NCI-H1417 (cell line): ENCODE results near the gene STRA8.

Experiments
- DNase-seq, 3 experiments: peaks; one replicate each; lab custom pipeline; 2025; lab: John Stamatoyannopoulos, UW

The STRA8 gene

DNA sequence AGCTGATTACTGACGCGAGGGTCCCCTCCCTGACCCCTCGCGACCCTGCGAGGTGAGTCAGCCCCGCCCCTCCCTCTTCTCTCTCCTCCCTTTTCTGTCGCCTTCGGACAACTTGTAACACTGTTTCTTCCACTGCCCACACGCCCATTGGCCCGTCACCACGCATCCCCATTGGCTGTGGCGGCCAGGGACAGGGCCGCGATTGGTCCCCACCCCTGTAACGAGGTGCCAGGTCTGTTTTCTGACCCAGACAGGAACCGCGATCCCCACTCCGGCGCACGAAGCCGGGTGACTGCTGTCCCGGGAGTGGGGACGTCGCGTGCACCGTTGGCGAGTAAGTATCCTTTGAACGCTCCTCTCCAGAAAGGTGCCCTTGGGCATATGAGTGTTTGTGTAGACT, at the start of gene STRA8:
STRA8 (plus strand) TSS at position 269 of the 400 bp plus-strand sequence. CDS start 6,687 bp downstream, outside the sequence.
- DNase-seq, result no peak

DNA sequence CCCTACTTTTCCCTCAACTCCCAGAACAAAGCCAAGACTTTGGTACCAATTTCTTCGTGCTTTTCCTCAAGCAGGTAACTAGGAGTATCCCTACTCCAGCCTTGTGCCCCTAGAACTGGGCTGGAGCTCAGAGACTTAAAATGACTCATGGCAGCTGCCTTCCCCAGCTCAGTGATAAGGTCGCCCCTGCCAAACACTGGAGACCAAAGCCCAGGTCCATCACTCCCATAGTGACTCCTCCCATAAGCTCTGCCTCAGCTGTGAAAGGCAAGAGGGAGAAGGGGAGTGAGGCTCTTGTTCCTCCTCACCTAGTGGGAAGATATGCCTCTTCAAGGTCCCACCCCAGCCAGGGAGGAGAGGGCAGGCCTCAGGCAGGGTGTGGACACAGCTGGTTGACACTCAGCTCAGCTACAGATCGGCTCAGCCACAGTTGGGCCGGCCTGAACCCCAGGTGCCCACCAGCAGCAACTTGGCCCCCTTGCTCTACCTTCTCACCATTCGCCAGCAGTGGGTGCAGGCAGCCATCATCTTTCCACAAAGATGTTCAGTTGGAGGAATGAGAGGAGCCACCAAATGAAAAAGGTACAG, 49.3 kb upstream of the STRA8 start:
- no peak for DNase-seq

- no peak for DNase-seq
Measured at GRCh38 chr7:135185471-135186260, 48.0 kb upstream of the STRA8 start.

DNA sequence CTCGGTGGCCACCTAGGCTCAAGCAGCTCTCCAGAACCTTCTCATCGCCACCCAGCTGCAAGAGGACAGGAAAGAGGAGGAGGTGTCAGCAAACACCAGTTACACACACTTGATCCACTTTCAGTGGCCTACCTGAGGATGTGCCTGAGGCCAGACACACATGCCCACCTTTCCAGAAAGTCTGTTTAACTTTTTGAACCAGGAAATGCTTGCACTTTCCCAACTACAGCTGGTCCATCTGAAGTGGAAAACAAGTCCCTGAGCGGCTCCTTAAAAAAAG, 47.4 kb upstream of the STRA8 start:
- no peak for DNase-seq

DNA sequence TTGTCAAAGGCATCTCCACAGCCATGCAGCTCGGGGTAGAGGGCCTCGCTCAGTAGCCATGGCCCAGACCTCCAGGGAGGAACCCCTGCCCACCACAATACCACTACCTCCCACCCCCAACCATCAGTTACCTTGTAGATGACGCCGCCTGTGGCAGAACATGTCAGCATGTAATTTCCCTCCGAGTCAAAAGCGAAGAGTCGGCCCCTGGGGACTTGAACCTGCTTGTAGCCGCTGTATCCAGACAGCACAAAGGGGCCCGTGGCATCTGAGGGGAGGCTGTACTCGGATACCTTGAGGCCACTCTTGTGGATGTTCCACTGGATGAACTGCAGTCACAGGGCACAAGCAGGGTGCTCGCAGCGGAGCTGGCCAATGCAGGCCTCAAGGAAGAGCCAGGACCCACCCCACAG, 46.8 kb upstream of the STRA8 start:
- no peak for DNase-seq

GRCh38 chr7:135188298-135188984, 45.2 kb upstream of the STRA8 start:
- no peak for DNase-seq

DNA sequence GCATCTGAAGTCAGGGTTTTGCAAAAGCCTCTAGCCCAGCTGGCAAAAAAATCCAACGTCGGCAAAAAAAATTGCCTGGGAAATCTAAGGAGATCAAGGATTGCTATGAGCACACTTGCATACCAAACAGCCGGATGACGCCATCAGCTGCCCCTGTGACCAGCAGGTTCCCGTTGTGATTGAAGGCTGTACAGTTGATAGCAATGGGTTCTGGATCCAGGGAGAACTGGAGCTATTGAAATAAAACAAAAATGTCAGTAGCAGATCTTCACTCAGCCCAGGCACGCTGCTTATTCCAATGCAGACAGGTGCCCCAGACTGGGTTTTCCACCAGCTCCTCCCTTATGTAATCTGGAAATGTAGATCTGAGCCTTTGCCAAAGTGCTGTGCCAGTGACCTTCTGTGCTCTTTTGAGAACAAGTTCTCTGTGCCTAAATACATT, 44.4 kb upstream of the STRA8 start:
- no peak for DNase-seq

DNA sequence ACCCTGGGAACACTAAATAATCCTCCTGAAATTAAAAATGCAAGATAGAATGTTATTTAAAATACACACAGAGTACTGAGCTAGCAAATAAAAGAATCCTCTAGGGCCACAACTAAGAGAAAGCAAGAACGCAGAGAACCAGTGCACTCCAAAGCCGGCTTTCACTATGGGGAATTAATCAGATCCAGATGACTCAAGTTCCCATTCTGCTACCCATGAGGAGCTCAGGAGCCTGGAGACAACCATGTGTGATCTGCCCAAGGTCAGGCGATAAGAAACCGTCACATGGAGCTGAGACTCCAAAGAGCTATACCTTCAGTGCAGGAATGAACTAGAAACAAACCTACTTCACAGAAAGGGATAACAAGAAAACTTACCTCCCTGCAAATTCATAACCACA, 43.7 kb upstream of the STRA8 start:
- no peak for DNase-seq

DNA sequence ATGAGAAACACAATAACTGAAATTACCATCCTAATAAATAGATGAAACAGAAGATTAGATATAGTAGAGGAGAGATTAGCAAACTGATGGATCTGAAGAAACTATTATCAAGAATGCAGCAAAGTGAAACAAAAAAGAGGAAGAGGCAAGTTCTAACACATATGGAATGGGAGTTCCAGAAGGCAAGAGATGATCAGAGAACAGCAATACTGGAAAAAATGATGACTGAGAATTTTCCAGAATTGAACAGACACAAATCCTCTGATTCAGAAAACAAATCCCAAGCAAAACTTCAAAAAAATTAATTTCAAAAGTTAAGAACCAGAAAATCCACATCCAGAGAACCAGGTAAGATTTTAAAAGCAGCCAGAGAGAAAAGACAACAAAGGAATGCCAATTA, 42.9 kb upstream of the STRA8 start:
- no peak for DNase-seq

DNA sequence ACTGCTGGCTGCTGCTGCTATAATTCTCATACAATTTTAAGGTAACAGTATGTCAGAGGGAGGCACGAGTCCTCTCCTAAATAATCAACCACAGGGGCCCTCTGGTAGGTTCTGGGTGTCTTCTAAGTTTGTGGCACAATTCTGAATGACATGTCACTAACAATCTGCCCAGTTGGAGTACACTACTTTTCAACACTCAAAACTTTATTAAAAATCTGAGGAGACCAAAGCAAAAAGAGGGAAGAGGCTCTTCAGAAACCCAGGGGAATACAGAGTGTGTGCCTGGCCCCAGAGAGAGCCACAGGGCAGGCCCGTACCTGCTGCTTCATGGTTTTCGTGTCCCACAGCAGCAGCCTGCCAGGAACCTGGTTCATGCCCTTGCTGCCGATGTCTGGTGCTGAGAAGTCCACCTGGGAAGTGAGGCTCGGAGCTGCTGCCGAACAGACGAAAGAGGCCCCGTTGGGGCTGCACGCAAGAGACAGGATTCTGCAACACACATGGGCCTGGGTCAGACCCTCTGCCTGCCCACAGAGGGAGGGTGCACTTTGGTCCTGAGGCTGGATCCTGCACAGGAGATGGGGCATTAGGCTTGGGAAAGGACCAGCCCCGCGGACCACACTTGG, 40.6 kb upstream of the STRA8 start:
- DNase-seq, result no peak

GRCh38 chr7:135193615-135194081, 40.0 kb upstream of the STRA8 start:
- DNase-seq, result no peak

DNA sequence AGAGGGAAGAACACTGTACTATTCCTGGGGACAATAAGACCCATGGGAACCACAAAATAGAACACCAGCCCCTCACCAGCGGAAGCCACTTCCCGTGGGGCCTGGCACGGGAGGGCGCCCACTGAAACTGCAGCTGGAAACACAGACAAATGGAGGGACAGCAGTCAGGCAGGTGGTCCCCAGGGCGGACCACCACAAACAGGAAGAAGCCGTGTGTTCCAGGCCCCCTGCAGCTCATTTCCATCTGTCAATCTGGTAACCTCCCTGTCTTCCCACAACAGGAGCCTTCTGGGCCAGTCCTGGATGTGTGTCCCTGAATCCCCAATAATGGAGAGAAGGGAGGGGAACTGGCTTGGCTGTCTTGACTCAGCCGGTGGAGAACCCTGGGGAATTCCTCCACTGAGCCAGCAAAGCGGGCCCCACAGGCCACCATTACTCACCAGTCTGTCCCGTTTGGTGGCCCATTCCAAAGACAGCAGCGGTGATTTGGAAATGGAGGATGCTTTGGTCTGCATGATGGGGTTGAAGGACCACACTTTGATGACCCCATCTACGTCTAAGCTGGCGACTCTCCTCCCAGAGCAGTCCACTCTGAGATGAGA, 39.0 kb upstream of the STRA8 start:
- no peak for DNase-seq

DNA sequence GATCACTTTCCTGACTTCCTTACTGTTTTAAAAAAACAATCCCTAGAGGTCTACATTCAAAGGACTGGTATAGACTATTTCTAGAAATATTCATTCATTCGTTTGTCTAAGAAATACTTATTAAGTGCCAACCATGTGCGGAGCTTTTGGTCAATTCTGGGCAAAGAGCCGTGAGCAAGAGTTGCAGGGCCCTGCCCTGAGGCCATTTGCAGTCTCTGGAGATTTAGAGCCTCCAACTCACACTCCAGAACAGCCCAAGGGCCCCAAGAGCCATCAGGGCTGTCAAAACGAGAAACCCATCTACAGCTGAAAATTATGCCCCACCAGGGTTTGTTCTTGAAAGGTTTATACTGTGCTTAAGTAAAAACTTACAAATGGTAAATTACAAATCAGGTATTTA, 38.5 kb upstream of the STRA8 start:
- DNase-seq, result no peak

- DNase-seq, result no peak
Measured at GRCh38 chr7:135195968-135196629, 37.5 kb upstream of the STRA8 start.

DNA sequence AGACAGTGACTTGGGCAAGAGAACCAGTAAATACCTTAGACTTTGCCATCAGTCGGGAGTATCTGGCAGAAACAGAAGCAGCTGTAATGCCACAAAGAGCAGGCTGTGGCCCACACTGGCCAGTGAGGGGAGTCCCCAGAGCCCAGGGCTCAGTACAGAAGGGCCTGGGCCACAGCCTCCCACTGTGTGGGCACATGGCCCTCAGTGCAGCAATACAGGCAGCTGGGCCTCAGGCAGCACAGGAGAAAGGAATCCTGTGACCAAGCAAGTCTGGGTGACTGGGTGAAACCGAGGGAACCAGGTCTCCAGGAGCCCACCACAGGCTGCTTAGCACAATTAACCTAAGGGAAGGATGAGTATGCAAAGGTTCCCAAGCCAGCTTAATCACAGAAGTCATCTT, 36.3 kb upstream of the STRA8 start:
- no peak for DNase-seq

DNA sequence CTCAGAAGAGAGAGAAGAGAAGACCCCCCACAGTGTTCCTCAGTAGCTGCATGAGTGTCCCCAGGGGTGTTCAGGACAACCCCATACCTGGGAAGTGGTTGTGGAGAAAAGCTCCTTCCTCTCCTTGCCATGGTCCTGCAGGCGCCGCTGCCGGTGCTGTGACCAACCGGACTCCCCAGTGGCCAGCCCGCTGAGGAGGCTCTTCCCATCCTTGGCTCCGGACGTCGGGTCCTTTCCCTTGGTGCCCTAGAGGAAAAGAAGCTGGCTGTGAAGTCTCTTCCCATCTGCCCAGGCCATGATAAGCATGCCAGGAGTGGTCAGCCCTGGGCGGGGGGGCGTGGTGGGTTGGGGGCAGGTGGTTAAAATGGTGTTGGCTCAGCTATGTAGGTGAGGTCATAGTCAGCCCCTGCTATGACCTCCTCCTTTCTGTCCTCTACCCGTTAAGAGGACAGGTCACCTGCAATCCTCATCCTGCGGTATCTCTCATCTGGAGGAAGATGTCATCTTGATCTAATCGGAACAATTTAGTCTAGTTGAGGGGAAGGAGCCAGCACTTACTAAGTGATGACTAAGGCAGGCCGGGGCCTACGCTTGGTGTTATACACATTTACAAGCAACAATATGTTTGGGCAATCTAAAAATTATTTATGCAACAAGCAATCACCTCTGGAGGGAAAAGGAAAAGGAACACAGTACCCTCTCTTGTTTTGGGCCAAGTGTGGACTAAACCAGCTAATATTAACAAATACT, 35.6 kb upstream of the STRA8 start:
- DNase-seq, result no peak

DNA sequence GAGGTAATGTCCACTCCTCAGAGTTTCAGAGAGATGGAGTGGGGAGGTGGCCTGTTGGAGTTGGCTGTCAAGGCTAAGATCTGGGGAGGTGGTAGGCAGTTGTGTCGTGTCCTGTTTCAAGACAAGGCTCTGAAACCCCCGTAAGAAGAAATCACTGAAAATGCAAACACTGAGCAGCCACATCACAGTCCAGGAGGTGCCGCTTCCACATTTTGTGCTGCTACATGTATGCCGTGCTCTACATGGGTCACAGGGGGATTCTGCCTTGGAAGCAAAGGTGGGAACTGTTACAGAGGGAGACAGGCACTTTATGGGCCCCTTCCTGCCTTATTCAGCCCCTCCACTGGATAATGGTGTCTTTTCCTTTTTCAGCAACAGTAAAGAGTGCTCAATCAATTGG, 34.2 kb upstream of the STRA8 start:
- DNase-seq, result no peak

- no peak for DNase-seq
Measured at GRCh38 chr7:135200821-135201331, 32.8 kb upstream of the STRA8 start.

GRCh38 chr7:135201350-135201749, 32.3 kb upstream of the STRA8 start:
- no peak for DNase-seq

DNA sequence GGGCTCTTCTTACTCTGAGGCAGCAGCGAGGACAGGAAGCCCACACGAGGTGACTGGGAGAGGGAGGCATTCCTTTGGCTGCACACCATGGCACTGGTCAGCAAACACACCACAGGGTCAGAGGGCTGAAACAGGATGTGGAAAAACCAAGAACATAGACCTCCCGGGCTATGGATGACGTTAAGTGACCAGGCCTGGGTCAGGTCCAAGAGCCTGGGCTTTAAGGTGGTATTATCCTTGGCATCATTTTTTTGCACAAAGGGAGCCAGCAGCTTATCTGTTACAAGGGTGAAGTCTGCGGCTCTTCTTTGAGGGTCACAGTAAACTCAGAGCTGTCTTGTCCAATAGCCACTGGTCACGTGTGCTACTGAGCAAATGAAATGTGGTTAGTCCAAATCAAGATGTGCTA, 29.3 kb upstream of the STRA8 start:
- DNase-seq, result no peak

DNA sequence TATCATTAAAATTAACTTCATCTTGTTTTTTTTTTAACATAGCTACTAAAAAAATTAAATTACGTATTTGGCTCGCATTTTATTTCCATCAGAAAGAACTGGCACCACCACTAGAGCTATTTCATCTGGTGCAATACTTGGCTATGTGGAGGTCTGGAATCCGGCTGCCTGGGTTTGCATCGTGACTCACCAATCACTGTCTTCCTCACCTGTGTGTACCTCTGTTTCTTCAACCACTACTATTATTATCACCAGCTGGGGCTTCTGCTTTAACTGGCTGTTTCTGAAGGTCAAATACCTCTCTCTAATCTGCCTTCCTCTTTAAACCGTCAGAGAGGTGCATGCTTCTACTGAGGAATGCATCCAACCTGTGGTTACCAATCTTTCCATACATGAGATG, 28.8 kb upstream of the STRA8 start:
- no peak for DNase-seq
